Activated CD4-positive, alpha-beta T cell treated with anti-CD3 and anti-CD28 coated beads, Interleukin-2, amount 50 U/mL, for 1 hour (primary cell): ENCODE results near the gene DSG3.

ENCODE experiments used
- DNase-seq: peaks from one replicate; pipeline ENCODE4 v3.0.0-alpha.2; 2020

DSG3 gene, protein sequence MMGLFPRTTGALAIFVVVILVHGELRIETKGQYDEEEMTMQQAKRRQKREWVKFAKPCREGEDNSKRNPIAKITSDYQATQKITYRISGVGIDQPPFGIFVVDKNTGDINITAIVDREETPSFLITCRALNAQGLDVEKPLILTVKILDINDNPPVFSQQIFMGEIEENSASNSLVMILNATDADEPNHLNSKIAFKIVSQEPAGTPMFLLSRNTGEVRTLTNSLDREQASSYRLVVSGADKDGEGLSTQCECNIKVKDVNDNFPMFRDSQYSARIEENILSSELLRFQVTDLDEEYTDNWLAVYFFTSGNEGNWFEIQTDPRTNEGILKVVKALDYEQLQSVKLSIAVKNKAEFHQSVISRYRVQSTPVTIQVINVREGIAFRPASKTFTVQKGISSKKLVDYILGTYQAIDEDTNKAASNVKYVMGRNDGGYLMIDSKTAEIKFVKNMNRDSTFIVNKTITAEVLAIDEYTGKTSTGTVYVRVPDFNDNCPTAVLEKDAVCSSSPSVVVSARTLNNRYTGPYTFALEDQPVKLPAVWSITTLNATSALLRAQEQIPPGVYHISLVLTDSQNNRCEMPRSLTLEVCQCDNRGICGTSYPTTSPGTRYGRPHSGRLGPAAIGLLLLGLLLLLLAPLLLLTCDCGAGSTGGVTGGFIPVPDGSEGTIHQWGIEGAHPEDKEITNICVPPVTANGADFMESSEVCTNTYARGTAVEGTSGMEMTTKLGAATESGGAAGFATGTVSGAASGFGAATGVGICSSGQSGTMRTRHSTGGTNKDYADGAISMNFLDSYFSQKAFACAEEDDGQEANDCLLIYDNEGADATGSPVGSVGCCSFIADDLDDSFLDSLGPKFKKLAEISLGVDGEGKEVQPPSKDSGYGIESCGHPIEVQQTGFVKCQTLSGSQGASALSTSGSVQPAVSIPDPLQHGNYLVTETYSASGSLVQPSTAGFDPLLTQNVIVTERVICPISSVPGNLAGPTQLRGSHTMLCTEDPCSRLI

DNA sequence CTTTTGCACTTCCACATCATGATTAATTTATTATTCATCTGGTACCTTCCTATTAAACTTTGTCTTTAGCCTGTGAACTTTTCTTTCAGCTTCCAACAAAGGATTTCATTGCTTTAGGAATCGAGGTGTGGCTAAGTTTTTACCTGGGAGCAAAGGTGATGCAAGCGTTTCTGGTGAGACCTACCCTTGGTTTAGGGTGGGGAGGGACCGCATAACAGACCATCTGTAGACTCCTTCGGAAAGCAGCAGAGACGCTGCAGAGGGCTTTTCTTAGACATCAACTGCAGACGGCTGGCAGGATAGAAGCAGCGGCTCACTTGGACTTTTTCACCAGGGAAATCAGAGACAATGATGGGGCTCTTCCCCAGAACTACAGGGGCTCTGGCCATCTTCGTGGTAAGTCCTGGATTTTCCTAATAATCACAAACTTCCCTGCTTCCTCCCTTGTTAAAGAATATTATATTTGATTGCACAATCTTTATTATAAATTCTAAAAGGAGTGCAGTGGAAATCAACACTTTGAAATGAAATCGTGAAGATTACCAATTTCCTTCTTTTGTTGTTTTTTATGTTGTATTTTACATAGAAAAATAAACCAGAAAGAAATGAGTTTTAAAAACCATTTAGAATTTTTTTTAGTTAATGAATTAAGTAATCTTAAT lies at the start of gene DSG3:
Gene DSG3, plus strand, starts transcription at position 212 of the 662 bp plus-strand sequence. Its CDS starts 137 bp downstream, at position 349.
- DNase-seq = no peak

DNA sequence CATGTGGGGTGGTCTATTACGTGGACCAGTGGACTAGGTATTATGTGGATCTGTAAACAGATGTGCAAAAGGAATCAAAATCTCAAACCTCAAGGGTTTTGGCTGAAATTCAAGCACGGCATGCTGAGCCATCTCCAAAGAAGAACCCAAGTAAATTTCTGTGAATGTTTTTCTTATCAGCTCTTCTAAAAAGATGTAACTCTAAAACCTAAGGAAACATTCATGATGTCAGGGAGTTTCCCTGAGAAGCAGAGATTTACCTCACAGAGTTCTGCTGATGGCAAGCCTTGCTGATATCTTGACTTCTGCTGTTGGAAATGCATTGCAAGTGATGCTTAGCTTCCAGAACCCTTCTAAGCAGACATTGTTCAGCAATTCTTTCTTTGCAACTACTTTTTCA lies 49.4 kb upstream of the DSG3 start:
- no peak for DNase-seq

DNA sequence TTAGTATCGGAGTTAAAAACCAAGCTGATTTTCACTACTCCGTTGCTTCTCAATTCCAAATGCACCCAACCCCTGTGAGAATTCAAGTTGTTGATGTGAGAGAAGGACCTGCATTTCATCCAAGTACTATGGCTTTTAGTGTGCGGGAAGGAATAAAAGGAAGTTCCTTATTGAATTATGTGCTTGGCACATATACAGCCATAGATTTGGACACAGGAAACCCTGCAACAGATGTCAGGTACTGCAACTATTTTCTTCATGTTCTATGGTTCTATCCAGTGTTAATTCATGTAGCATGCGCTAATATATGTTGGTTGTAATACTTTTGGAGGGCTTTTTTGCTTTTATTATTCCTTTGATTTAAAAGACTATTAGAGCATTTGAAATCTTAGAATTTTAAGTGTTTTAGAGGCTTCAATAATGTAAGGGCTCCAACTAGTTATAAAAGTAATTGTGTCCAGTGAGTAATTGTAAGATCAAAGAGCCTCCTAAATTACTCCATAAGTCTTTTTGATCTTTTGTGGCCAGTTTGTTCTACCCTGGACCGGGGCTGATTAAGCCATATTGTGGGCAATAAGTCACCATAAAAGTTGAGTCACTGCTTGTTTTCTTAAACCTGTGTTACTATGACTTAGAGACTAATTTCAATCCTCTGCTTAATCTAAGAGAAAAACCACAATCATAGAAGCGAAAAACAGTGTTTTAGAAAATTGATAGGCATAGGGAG lies 48.1 kb upstream of the DSG3 start:
- DNase-seq = no peak

DNA sequence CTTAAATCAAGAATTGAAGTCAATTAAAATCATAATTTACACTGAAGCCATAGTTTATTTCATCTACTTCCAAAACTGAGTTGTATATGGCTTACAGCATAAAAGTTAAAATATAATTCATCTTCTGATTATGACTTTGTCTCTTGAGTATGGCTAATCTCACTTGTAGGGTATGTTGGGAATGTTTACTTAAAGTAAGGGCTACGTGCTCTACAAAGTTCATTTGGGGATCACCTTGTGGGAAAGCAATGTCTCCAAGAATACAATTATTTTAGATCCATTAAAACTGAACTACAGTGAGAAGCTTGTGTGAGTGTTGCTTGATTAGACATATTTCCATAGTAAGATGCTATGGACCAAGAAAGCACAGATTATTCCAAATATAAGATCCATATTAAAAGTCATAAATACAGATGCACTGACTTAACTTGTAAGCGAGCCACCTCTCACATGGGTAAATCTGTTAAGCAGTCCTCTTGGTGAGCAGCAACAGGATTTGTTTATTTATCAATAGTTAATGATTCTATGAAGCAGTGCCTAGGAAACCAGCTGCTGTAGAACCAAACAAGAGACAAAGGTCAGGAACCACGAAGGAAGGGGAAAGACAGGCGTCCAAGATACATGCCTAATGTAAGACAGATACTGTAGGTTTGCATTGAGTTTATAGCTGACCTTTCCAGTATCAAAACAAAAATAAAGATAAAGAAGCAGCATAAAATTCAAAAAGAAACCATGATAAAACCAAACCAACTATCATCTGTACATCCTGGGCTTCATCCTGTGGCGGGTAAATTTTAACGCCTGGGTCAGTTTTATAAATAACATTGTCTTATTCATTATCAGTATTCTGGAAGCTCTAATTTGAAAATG lies 46.1 kb upstream of the DSG3 start:
- no peak for DNase-seq

DNA sequence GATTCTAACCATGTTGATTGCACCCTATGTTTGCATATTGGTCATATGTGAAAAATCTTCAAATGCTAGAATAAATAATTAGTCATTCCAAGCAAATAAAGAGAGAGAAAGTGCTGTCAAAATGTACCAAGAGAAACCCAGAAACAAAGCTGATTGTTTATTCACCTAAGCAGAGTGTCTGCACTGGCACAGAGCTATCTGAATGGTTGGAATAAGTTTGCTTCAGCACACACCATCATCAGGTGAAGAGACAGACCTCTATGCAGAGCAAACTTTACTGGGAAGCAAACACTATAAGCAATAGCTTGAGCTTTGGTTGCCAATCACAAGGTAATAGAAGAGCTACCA lies 45.5 kb upstream of the DSG3 start:
- no peak for DNase-seq

DNA sequence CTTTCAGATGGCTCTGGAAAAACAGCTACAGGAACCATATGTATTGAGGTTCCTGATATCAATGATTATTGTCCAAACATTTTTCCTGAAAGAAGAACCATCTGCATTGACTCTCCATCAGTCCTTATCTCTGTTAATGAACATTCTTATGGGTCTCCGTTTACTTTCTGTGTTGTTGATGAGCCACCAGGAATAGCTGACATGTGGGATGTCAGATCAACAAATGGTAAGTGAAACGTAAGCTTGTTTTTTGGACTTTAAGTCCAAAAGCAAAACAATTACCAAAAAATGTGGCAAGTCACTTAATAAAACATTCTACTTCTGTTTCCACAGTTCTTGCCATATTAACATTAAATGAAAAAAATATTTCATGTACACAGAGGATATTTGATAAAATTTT lies 44.1 kb upstream of the DSG3 start:
- DNase-seq = no peak

DNA sequence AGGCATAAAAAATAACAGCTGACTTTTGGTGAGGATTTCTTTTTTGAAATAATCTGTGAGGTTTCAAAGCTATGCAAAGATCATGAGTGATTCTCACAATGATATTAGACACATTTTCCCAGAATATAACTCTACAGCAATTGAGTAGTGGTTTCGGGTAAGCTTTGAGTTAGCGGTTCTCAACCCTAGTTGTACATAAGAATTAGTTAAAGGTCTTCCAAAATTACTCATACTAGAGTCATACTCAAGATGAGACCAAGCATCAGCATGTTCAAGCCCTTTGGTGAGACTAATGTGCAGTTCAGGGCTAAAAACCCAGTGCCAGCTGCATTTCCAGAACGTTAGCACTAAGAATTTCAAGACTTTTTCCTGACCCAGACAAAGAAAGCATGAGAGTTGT lies 39.9 kb upstream of the DSG3 start:
- no peak for DNase-seq

DNA sequence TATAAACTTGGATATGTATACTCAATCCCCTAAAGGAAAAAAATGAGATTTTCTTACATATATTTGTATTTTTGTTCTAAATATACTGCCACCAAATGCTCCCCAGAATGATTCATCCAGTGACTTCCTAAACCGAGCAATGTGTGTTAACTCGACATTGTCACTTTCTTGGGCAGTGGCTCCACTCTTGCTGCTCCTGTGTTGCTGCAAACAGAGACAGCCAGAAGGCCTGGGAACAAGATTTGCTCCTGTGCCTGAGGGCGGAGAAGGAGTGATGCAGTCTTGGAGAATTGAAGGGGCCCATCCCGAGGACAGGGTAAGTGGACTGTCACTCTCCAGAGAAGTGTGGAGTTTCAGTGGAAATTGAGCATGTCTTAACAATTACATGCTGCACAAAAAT lies 38.3 kb upstream of the DSG3 start:
- DNase-seq = no peak

DNA sequence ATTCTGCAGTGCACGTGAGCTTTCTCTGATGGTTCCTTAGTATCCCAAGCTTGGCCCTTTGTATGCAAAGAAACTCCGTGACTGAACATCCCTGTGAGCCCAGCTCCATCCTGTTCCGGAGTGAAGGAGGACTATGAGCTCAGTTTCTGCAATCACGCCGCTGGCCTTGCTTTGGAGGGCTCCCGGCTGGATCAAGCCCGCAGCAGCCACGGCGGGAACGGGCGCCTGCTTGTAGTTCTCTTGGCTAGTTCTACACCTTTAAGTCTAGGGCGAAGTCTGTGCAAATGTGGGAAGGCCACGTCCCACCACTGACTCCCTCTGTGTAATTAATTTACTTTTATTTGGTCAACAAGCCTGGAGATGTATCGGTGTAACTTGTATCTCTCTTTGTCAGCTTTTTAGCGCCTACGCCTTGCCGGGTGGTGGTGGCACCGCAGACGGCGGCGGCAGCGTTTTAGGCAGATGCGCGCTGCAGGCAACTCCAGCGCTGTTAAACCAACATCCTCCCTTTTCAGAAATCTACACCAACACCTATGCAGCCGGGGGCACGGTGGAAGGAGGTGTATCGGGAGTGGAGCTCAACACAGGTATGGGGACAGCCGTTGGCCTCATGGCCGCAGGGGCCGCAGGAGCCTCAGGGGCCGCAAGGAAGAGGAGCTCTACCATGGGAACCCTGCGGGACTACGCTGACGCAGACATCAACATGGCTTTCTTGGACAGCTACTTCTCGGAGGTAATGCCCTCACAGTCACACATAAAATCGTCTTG lies 36.6 kb upstream of the DSG3 start:
- DNase-seq = no peak

DNA sequence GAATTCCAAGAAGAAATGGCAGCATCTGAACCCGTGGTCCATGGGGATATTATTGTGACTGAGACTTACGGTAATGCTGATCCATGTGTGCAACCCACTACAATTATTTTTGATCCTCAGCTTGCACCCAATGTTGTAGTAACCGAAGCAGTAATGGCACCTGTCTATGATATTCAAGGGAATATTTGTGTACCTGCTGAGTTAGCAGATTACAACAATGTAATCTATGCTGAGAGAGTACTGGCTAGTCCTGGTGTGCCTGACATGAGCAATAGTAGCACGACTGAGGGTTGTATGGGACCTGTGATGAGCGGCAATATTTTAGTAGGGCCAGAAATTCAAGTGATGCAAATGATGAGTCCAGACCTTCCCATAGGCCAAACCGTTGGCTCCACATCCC lies 34.4 kb upstream of the DSG3 start:
- DNase-seq = no peak

DNA sequence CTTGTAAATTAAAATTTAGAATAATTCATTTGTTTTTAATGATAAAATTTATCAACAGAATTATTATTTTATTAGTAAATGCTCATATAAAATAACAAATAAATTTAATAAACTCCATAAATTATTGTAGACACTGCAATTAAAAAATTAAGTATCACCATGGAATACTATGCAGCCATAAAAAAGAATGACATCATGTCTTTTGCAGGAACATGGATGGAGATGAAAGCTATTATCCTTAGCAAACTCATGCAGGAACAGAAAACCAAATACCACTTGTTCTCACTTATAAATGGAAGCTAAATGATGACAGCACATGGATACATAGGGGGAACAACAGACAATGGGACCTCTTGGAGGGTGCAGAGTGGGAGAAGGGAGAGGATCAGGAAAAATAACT lies 29.7 kb upstream of the DSG3 start:
- DNase-seq = no peak

DNA sequence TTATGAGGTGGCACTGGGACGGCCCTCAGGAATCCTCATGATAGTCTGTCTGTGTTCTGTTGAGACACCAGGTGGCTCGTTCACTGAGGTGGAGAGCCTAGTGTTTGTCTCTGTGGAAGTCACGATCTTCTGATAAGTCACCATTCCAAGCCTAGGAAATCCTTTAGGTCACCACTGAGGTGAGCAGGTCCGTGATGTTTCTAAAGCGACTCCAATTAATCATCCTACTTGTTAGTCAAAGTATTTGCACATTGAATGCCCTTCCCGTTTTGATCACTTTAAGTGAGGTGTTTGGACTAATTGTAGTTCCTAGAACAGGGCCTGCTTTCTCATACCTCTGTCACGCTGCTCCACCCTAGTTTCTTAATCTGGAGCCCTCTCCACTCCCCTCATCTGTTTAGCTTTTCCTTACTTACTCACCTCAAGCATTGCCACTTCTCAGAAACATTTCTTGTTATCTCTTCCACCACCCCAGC lies 28.0 kb upstream of the DSG3 start:
- DNase-seq = no peak

DNA sequence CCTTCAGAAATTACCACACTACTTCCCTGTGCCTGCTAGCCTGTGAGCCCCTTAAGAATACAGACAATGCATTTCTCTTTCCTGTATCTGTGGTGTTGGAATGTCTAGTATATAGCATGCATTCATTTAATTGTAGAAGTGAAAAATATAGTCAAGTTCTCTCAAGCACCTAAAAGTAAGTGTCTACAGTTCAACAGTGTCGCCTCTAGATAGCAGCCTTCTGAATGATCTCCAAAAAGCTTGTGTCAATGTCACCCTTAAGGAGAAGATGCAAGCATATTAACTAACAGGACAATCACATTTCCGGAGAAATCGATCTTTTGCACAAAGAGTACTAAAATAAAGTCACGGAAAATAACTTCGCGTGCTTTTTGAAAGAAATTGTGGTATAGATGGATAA lies 27.5 kb upstream of the DSG3 start:
- no peak for DNase-seq

DNA sequence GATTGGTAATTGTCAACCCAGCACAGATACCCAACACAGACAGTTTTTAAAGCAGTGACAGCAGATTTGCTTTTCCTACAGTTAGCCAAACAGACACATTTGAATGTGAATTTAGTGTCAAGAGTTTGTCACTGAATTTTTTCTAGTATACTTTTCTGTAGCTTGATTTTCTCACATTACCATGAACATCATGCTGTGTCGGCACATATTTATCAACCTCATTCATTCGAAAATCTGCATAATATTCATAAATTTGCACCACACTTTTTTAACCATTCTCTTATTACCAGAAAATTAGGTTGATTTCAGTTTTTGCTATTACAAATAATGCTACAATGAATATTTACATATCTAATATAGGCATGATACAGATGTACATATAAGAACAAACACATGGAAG lies 27.0 kb upstream of the DSG3 start:
- no peak for DNase-seq

DNA sequence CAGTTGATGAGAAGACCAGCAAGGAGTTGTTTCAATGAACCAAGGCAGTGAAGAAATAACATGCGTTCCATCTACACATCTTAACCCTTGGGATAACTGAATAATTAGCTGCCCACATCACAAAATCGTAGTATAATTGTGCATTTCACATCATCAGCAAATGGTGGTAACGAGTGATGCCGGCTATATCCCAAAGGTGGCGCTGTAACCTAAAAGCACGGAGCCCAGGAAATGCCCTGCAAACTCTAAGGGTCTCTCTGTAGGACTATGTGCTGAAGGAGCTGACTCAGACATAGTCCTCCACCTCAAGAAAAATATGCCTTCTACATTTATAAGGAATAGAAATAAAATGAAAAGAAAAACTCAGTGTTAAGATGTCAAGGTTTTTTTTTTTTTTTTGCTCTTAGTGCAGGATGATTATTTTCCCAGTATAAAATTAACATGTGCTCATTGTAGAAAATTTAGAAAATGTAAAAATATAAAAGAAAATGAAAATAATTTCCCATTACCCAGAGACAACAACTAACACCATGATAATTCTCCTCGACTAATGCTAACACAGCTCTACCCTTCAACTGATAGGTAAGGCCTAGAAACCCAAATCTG lies 23.1 kb upstream of the DSG3 start:
- no peak for DNase-seq

DNA sequence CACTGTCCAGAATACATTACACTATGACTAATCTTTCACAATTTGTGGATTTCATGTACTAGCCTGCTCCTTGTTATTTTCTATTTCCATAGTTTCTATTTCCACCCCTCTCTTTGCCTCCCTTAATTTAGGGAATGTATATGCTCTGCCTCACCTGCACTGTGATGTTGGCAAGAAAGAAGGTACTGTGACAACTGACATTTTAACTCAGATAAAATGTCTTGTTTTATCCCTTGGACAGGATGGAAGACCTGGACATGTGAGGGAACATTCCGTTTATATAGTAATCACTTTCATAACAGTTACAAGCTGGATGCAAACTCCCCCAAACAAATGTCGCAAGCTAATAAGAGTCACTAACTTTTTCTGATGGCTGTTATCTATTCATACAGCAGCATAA lies 21.5 kb upstream of the DSG3 start:
- DNase-seq = no peak

DNA sequence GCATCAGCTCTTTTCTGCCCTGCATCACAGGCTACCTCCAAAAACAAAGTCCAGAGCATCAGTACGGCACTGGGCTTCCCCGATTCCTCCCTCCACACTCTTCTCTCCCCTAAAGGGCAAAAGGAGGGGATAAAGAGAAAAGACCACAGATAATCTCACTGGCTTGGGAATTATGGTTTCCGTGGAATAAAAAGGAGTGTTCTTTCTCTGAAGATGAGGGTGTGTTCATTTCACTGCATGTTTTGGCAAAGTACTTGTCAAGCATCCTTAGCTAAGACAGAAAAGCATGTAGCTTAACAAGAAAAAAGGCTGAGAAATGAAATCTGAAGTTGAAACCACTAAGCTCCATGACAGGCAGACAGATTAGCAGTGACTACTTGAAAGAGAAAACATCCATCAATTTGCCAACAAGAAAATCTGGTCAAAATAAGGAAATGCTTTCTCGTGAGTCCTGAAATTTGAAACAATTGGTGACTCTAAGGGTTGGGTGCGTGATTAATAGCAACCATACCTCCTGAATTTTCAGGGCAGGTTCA lies 20.6 kb upstream of the DSG3 start:
- DNase-seq = no peak

DNA sequence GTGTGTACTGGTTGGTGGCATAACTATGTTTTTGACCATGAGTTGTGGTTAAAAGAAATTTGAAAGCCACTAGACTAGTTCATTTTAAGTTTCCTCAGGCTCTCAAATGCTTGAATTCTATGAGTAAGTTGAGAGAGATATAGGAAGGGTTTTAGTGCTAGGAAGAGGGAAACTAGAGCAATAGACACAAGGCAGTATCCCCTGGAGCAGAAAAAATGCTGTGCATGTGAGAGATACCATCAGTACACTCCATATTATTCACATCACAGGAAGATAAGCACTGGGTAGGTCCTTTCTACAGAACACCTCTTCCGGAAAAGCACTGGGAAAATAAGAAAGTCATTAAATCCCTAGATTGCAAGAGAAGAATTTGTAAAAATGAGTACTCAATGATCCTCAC lies 19.3 kb upstream of the DSG3 start:
- DNase-seq = no peak

DNA sequence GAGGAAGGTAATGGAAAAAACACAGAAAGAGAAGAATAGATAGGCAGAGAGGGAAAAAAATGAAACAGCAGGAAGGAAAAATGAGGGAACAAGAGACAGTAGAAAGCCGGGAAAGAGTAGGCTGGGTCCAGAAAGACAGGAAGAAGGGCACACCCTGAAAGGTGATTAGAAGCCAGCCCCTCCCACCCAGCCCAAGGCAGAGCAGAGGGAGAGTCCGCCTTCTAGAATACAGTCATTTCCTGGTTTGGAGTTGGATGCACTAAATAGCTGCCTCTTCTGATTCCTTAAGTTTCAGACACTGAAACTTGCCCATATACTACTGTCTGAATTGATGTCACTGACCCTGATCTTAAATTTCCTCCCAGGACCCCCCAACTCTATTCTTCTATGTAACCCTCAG lies 17.9 kb upstream of the DSG3 start:
- DNase-seq = no peak

DNA sequence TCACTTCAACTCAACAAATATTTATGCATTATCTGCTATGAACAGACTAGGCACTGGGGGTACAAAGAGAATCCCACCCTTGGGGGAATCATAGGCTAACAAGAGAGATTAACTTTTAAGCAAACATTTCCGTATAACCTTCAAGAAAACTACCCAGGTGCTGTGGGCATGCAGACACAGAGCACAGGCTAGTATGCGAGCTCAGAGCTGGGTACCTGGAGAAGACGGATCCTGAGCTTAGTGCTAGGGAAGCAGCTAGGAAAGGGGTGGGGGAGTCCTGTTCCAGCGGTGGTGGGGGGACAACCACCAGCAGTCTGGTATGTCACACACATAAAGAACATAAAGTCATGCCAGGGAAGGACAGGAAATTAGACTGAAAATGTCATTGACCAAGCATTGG lies 17.5 kb upstream of the DSG3 start:
- no peak for DNase-seq
